ENCODE results near the gene LDHAL6B.

Gene LDHAL6B

DNA sequence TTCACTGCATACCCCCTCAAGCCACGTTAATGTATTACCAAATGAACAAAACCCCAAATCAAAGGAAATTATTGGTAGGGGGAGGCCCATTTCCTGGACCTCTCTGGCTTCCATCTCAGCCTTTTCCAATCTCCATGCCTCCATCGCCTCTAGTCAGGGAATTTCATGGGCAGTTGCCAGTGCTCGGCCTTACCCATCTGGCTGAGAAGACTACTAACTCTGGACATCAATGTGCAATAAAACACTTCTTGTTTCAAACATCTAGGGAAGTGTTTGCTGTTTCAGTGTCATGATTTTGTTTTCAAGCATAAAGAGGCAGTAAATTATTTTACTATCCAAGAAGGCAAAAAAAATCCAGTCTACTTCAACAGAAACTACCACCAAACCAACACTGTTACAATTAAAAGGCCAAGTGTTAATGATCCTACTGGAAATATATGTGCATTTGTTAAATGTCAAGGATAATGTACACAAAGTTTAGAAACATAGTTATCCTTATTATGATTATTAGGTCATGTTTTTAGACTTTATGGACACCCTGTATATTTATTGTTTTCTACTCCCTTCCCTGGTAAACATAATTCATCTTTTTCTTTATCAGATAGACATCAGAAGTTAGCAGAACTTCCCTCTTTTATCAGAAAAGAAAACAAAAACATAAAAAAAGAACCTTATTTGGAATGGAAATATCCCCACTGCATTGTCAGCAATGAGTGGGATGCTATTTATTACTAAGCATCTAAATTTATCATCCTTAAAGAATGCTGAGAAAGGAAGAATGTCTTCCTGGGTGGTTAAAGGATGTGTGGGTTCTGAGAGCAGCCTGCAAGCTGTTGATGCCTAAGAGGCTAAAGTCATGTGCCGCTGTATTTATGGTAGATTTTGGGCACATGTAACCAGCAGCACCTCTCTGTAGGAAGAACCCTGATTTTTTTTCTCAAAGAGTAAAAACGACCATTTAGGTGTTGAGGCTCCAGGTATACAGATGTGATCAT, 15.2 kb downstream of the LDHAL6B start:
- DNase-seq: no peak

GRCh38 chr15:59222906-59223550, 16.4 kb downstream of the LDHAL6B start:
- DNase-seq: no peak

DNA sequence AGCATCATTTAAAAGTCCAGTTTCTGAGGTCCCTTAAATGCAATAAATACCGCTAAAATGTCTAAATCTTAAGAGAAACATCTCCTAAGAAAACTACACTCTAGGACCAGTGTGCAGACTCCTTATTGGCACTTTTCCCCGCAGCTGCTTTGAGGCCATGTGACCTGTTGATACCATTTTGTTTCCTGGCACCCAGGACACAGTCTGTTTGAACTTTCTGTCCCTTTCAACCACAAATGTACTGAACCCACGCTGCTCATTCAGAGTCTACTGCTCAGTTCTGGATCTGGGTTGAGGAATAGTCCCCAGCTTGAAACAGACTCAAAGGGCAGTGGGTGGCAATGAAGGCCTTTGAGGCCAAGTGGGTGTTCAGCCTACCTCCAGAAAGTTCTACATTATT, 17.1 kb downstream of the LDHAL6B start:
- DNase-seq: no peak

GRCh38 chr15:59224474-59224873, 17.8 kb downstream of the LDHAL6B start:
- no peak for DNase-seq

DNA sequence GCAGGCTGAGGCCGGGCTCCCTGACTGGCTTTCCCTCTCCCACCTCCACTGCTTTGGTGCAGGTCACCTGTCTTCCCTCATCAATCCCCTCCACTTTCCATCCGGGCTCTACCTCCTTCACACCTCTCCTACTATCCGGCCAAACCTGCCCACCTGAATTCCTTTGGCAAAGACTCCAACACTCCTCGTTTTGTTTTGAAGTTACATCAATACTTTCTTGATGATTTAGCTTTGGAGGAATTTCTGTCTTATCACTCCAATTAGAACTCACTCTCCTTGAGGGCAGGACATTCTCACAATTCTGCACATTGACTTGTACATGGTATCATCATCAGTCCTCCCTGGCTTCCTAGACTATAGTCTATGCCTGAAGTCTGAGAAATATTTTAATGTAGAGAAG, 20.4 kb downstream of the LDHAL6B start:
- DNase-seq: no peak

DNA sequence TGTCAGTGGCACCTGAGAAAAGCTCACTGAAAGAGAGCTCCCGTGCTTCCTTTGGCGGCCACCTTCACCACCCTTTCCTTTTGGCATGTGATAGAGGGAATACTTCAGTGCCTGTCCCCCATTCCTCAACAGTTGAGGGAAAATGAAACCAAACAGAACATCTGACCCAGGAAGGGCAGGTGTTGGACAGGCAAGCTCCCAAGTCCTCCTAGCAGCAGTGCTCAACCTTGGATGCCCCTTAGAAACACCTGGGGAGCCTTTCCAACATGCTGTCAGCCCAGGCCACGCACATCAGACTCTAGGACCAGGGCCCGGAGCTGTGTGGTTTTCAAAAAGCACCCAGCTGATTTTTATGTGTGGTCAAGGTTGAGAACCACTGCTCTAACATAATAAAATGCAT, 22.4 kb downstream of the LDHAL6B start:
- DNase-seq: no peak

DNA sequence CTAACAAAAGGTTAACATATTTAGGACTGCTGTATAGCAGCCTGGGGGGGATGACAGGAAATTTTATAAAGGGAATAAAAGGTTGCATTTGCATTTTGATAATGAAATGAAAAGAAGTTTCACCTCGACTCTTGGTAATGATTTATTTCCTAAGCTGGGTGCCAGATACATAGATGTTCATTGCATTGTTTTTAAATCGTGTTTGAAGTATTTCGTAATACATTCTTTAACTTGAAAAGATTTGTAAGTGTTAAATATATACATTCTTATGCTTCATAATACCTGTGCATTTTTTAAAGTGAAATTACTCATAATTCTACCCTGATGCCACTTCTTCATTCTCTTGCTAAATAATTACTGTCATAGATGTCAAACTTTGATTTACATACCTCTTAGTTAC, 22.8 kb downstream of the LDHAL6B start:
- no peak for DNase-seq

GRCh38 chr15:59230531-59231055, 23.9 kb downstream of the LDHAL6B start:
- DNase-seq: no peak

- no peak for DNase-seq
These were observed 25.8 kb downstream of the LDHAL6B start for GRCh38 chr15:59232476-59232875.

GRCh38 chr15:59236394-59236793, 29.8 kb downstream of the LDHAL6B start:
- no peak for DNase-seq

DNA sequence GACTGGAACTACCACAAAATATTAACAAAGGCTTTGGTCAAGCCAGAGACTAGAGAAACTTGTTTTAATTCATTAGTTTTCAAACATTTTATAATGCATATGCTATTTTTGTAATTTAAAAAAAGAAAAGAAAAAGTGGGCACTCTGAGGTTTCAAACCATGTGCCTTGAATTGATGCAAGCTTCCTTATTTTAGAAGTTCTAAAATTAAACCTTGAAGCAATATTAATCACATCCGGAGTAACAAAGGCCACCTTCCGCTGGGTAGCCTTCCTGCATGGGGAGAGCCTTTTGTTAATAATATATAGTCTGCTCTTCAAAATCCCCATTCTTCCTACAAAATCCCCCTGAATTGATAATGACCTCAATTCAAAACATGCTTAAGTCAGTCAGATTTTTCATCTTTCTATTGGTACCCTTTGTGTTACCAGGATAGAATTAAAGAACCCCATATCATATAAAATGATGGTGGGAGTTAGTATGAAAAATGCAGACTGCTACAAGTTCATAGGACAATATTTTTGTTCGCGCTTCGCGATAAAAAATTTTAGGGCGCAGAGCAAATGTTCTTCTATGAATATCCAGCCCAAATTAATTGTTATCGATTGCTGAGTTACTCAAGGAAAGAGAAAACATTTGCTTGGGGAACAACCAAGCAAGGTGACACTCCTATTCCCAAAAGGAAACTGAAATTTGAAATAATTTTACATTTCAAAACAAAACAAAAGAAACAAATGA, 30.6 kb downstream of the LDHAL6B start:
- DNase-seq: no peak

DNA sequence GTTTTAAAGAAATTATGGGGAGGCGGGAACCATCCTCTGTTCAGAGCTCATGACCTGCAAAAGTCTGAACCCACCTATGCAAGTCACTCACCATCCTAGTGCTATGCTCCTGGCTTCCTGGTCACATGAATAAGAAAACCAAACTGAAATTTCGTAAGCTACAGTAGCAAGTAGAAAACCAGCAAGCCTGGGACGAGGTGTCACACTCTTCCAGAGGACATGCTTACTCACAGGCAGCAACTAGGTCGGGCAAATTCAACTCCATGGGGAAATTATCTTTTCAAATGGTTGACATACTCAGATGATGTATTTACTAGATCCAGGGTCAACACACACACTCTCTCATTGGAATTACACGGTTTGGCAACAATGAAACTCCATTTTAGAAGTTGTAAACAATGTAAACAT, 31.3 kb downstream of the LDHAL6B start:
- DNase-seq: no peak

DNA sequence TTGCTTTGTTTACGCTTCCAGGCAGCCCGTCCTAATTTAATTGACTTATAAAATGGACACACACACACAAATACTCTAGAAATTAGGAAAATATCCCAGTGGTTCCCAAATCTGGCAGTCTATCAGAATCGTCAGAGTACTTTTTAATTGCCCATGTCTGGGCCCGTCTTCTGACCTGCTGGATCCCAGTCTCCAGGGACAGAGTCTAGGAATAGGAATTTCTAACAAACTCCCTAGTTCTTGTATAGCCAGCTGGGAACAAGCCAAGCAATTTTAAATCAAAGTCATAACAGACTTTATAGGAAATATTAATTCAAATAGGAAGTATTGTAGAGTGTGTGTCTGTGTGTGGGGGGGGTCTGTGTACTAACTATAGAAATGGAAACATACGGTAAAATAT, 33.4 kb downstream of the LDHAL6B start:
- no peak for DNase-seq

GRCh38 chr15:59242649-59243048, 36.0 kb downstream of the LDHAL6B start:
- no peak for DNase-seq

DNA sequence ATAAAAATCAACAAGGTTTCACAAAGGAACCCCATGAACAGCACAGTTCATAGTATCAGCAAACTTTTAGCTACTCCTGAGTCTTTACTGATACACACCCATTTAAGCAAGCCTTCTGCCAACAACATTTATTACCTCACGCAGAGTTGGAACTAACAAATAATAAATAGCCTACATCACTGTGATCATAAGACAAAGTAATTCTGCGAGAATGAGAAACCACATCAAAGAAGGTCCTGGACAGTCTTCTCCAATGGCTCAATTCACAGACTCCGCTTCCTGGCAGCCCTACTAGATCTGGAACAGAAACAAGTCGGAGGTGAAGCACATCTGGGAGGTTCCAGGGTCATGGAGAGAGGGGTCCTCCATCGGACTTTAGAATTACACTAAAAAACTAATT, 37.0 kb downstream of the LDHAL6B start:
- DNase-seq: no peak

DNA sequence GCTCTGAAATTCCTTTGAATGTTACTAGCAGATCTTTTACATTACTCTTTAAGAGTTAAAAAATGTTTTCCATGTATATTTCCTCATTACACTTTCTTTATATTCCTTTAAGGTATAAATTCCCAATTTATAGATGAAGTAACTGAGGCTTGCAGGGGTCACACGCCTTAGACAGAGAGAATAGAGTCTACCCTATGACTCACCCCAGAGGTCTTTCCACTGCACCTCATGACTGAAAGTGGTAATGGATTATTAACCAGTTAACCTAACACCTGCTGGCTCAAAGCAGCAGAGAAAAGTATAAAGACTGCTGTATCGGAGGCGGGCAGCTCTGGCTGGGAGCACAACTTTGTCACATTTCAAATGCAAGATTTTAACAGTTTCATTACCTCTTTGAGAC, 37.7 kb downstream of the LDHAL6B start:
- DNase-seq: no peak

DNA sequence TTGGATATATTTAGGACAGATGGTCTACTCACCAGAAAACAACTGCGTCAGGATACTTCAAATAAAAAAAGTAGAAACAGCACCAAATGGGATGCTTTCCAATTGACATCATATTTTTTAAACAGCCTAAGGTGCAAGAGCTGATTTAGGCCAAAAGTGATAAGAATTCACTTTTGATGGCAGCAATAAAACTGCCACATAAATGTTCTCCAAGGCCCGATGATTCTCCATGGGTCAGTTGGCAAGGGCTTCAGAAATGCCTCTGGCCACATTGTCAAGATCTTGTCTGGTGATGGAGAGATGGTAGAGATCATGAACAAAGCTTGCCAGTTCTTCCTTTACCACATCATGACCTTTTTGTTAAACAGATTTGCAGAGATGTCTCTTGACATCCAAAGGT, 38.9 kb downstream of the LDHAL6B start:
- no peak for DNase-seq

DNA sequence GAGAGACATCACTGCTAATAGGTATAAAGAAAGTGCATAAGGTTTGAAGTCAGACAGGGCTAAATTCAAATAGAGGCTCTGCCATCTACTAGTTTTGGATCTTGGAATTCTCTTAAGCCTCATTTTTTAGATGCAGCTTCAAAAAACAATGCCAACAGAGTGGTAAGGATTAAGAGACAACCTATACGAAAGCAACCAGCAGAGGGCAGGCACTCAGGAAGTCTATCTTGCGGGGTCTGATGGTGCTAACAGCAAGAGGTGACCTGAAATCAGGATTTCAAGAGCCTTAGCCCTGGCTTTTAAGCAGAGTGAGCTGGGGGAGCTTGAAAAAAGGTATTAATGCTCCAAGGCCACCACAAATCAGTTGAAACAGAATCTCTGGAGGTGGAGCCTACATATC, 40.7 kb downstream of the LDHAL6B start:
- DNase-seq: peak; percentile 30 to 43

- no peak for DNase-seq
These were observed 43.2 kb downstream of the LDHAL6B start for GRCh38 chr15:59249816-59250215.

GRCh38 chr15:59250249-59250648, 43.6 kb downstream of the LDHAL6B start:
- DNase-seq: no peak

- DNase-seq: no peak
These were observed 44.6 kb downstream of the LDHAL6B start for GRCh38 chr15:59251001-59251845.

DNA sequence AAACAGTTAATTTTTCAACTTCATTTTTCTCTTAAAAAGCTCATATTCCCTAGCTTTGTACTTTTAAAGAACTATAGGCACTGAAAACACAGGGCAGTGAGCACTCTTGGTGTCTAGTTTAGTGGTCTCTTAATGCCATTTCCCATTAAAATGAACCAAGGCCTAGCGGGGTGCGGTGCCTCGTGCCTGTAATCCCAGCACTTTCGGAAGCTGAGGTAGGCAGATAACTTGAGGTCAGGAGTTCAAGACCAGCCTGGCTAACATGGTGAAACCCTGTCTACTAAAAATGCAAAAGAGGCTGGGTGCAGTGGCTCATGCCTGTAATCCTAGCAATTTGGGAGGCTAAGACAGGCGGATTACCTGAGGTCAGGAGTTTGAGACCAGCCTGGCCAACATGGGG, 45.5 kb downstream of the LDHAL6B start:
- DNase-seq: no peak

Measured in SHP77 (cell line).